Stimulated activated naive CD4-positive, alpha-beta T cell (primary cell): ENCODE data around the gene DMGDH.
A peak's percentile ranks its signal among the peaks of the same experiment; 100 is the strongest.

Experiments used
- DNase-seq, 6 experiments: peaks; one replicate each; lab custom pipeline; 2025; lab: John Stamatoyannopoulos, UW

DMGDH gene

DNA sequence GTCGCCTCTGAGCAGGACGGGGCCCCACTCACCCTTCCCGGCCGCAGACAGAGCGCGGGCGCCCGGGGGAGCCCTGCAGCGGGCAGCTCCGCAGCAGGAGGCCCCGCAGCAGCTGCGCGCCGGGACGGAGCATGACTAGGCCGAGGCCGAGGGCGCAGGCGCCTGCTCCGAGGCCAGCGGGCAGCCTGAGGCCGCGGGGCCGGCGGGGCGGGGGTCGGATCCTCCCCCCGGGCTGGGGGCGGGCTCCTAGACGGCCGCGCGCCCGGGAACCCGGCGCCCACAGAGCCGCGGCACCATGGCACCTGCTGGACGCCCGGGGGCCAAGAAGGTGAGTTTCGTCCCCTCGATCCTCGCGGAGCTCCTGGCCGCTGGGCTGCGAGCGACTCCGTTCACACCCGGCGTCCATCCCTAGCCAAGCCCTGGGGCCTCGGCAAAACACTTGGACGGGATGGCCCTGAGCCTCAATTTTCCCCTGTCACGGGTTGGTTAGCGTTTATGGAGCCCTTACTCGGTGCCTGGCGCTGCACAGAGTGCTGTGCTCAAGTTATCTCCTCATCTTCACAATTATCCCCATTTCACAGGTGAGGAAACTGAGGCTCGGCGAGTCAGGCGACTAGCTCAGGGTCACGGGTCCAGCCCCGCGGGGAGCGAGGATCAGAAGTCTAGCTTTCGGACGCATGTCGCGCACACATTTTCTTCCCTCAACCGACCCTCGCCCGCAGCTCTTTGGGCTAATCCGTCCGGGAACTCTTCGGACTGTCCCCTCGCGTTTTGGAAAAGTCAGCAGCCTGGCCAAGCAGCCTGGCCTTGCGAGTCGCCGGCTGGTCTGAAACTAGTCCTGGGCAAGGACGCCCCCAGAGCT lies at the start of gene DMGDH, which contains the start of gene BHMT2:
TSS of gene DMGDH (minus strand) at position 187 of the 862 bp plus-strand sequence. CDS start at position 133, 54 bp downstream.
TSS of gene BHMT2 (plus strand) at position 280 of the 862 bp plus-strand sequence. CDS start at position 296, 16 bp downstream.
- DNase-seq, result no peak

DNA sequence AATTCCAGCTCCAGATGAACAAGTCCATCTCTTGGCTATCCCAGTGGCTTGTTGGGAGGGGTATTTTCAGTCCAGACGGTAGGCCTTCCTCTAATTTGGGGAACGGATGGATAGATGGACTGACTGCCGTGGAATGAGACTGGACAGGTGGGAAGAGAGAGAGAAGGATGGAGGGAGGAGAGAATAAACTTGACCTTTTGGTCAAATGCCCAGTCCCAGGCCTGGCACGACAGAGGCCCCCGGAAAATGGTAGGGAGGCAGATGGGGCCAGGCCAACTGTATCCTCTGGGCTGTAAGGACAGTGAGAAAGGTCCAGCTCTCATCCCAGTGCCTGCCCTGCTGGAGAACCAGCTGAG lies 43.2 kb upstream of the DMGDH start:
- no peak for DNase-seq

DNA sequence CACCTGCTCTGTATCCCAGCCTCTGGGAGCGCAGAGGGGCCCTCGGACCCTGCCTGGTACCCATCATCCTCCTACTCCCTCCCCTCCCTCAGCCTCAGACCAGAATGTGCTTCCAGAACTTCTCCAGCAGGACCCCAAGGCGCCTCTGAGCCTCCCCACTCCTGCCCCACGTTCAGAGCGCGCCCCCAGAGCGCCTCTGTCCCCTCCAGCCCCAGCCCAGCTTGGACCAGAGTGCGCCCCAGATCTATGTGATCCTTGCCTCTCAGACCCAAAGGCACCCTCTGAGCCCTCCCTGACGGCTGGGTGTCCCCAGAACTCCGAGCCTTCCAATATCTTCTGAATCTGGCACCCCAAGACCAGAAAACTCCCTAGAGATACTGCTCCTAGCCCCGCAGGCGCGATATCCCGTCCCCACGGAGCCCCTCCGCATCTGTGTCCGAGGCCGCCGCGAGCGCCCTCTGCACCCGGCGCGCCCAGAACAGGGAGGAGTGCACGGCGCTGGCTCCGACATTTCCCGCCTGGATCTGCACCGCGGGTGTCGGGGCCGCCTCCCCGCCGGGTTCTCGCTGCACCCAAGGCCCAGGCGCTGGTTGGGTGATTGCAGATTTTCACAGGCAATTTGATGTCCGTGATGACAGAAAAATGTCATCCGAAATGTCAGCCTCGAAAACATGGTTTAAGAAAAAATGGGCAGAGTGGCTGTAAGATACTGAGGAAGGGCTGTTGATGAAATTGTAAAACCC lies 42.7 kb upstream of the DMGDH start:
- DNase-seq, result no peak

- no peak for DNase-seq
Observed at GRCh38 chr5:79111387-79111959, 42.0 kb upstream of the DMGDH start, which contains the start of gene BHMT. Gene BHMT (plus strand): TSS chr5:79111809. CDS start chr5:79111886, 77 bp downstream.

DNA sequence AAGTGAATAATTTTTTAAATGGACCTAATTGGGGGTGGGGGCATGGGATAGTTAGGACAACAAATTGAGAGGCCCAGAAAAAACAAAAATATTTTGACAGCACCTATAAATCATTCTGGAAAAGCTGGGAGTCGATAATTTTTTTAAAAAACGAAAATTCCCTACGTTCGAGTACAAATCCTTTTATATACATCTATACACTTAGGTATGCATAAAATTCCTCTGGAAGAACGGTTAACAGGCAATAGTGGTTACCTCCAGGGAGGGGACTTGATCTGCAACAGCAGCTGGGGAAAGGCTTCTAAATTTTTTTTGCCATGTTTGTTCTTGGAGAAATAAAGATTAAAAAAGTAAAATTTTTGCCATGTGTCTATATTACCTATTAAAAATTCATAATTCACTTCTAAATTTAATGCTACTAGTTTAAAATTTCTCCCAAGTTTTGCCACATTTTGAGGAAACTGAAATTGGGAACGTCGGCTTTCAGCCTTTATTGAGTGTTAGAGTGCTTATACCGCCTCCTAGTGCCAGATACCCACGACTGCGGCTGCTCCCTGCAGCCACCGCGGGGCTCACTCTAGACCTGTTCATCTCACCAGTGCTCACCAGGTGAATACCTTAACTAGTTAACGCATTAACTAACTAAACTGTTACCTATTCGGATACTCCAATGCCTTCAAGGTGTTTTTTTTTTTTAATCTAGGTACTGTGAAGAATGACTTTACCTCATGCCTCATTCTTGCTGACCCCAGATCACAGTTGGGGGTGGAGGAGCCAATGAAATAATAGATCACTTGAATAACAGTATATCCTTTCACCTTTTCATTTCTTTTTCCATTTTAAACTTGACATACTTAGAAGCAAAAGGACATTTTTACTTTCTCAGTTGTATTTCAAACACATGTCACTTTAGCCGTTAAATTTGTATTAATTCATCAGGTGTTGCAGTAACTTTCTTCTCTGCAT lies 40.3 kb upstream of the DMGDH start:
- DNase-seq, result peak in 2 of 6 experiments; percentile 16 to 25

DNA sequence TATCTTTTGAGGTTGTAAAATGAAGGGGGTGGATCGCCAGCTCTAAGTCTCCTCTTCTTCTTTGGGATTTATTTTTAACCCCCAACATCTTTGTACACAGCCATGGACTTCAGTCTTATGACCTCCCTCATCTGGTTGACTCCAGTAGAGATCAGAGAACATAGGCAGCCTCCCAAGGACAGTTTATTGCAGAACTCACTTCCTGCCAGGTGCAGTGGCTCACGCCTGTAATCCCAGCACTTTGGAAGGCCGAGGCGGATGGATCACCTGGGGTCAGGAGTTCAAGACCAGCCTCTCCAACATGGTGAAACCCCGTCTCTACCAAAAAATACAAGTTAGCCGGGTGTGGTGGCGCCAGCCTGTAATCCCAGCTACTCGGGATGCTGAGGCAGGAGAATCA lies 39.3 kb upstream of the DMGDH start:
- DNase-seq, result no peak

DNA sequence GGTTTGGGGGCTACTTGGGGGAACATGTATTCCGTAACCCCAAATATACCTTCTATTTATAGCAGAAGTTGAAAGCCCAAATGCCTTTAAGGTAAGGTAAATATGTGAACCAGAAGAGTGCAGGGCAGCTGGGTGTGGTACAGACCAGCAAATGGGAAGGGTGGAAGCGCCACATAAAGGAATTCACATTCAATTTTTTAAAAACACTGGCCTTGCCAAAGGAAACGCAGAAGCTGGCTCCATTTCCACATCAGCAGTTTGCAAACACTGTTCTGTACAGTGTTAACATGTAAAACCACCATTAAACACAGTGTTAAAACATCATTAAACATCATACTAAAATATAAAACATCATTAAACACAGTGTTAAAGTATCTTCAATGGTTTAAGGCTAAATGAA lies 38.6 kb upstream of the DMGDH start:
- no peak for DNase-seq

- no peak for DNase-seq
Observed at GRCh38 chr5:79107020-79107796, 37.7 kb upstream of the DMGDH start.

- no peak for DNase-seq
Observed at GRCh38 chr5:79105868-79106267, 36.4 kb upstream of the DMGDH start.

- no peak for DNase-seq
Observed at GRCh38 chr5:79093762-79094161, 24.3 kb upstream of the DMGDH start.

DNA sequence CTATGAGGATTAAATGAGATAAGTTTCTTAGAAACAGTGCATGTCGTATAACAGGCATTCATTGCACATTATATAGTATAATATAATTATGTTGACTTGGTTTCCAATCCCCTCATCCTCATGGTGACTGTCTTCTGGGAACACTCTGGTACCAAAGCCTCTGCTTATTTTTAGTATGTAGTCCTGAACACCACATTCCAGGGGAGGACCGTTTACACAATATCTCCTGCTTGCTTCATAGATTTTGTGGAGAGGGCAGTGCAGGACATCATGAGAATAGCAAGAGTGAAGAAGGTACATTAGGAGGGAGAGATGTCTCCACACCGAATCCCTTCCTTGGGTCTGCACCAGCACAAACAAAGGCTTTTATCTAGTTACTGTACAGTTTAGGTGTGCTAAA lies 21.6 kb upstream of the DMGDH start:
- DNase-seq, result no peak

GRCh38 chr5:79088507-79088906 lies 19.0 kb upstream of the DMGDH start:
- DNase-seq, result no peak

DNA sequence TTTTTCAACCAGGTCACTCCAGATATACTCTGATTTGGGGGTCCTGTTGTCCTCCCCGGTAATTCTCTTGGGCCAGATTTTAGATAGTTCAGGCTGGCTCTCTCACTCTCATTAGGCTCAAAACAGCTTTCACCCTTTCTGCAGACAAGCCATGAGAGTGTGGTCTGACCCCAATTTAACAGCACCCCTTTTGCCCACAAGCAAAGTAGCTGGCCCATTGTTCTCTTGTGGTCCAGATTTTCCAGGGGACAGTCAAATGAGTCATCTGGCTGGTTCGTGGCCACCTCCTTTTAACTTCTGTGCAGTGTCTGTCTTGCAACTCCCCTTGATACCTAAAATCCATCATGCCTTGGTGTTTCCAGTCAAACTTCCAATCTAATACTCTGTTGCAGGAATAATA lies 16.6 kb upstream of the DMGDH start:
- no peak for DNase-seq

GRCh38 chr5:79081779-79082178 lies 12.3 kb upstream of the DMGDH start:
- no peak for DNase-seq

- no peak for DNase-seq
Observed at GRCh38 chr5:79080804-79081203, 11.3 kb upstream of the DMGDH start.

- no peak for DNase-seq
Observed at GRCh38 chr5:79077680-79078365, 8.3 kb upstream of the DMGDH start.

DNA sequence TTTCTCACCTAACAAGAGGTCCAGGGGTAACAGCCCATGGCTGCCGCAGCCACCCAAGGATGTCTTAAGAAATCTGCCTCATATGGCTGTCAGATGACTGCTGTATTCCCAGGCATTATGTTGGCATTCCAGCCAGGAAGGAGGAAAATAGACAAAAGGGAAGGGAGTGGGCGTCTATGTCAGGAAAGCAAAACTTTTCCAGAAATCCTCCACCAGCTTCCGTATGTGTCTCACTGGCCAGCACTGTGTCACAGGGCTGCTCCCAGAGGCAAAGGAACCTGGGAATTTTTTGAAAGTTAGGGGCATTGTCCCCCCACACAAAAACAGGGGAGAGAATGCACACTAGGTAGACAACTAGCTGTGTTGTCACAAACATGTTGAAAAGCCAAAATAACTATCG lies 7.3 kb upstream of the DMGDH start:
- DNase-seq, result no peak

GRCh38 chr5:79075646-79076426 lies 6.4 kb upstream of the DMGDH start:
- DNase-seq, result no peak

DNA sequence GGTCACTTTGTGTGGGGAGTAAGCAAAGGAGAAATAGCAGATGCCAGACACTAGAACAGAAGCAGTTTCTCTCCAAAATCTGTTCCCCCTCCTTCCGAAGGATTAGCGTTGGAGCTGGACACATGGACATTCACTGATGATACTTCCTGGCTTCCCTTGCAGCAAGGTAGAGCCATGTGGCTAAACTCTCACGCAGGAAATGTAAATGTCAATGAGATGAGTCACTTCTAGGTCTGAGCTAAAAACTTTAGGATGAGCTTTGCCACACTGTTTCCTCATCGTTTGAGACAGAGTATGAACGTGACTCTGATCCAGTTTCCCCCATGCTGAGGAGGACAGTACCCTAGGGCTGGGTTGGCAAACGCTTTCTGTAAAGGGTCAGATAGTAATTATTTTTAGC lies 5.2 kb upstream of the DMGDH start:
- DNase-seq, result no peak

GRCh38 chr5:79070350-79070667 lies 835 bp upstream of the DMGDH start:
- DNase-seq, result no peak
